HCT116 (cell line): ENCODE data around the gene KPRP. TPM values are rescaled to one million over a fixed set of nuclear protein-coding genes. Genes with fewer than 3 reads are reported as not detected.

ENCODE experiments used
- ATAC-seq: fragments of 200-7000 bp; cut with Tn5 transposase; 2 replicates; pipeline ENCODE4 v1.9.1; 2020; ENCODE audit warnings: mild to moderate bottlenecking, moderate library complexity
- BruUV-seq: library from RNA; stranded (reverse); fragments of 400-500 nt; replicated peaks from 2 replicates; lab custom pipeline; 2021; lab: Mats Ljungman, UMichigan
- CTCF ChIA-PET: fragments of 300-600 bp; sonication (Branson Sonifier 250); formaldehyde crosslinking; loops from one replicate; lab custom pipeline; 2021; ENCODE audit warnings: antibody characterized with exemption; lab: Charles Lee
- POLR2A ChIA-PET: fragments of 300-600, 350-600 bp; sonication (Branson Sonifier 250); formaldehyde crosslinking; loops from one replicate; lab custom pipeline; 2021; ENCODE audit warnings: antibody characterized with exemption; lab: Charles Lee
- RAD21 ChIA-PET, 2 experiments: fragments of 300-600 bp; sonication (Branson Sonifier 250); formaldehyde crosslinking; loops; one replicate each; lab custom pipeline; 2023; ENCODE audit warnings: low total read pairs in 2 of 2; ENCODE audit not compliant: uncharacterized antibody in 2 of 2, unreplicated experiment in 2 of 2, low non-redundant PET in 1 of 2; lab: Charles Lee
- DNase-seq: peaks from one replicate; pipeline ENCODE4 v3.0.0-alpha.2; 2010; ENCODE audit warnings: low read depth, low spot score
- H2AFZ ChIP-seq: fragments of 200-600 bp; shearing (Covaris generic), sonication (generic); 2 replicates; pipeline ENCODE4 v1.6.1; 2017; ENCODE audit warnings: low read depth, mixed run types, mixed read lengths, antibody characterized with exemption, low read length; ENCODE audit not compliant: poor library complexity, severe bottlenecking
- H3K27ac ChIP-seq: 2 replicates; pipeline ENCODE4 v1.5.1; 2012; ENCODE audit warnings: low read depth, low read length
- H3K27me3 ChIP-seq: fragments of 200-600 bp; sonication (generic); 2 replicates; pipeline ENCODE4 v1.6.1; 2016; ENCODE audit warnings: mixed run types, low read length, mixed read lengths; ENCODE audit not compliant: insufficient read depth
- H3K36me3 ChIP-seq, 2 experiments: fragments of 200-500 bp in 1 of 2; fragments of 200-600 bp in 1 of 2; sonication (Bioruptor generic) in 1 of 2; sonication (generic) in 1 of 2; 2 replicates each; pipeline versions ENCODE4 v1.5.1 to v1.6.1; 2014 to 2016; ENCODE audit warnings: low read length in 2 of 2, inconsistent platforms in 1 of 2, mixed read lengths in 1 of 2, mixed run types in 1 of 2; ENCODE audit not compliant: insufficient read depth in 2 of 2, control insufficient read depth in 1 of 2
- H3K4me1 ChIP-seq, 2 experiments: fragments of 200-600 bp in 1 of 2; sonication (generic) in 1 of 2; 2 replicates each; pipeline versions ENCODE4 v1.5.1 to v1.6.1; 2012 to 2017; ENCODE audit warnings: low read length in 2 of 2, inconsistent platforms in 1 of 2, mild to moderate bottlenecking in 1 of 2, mixed read lengths in 1 of 2, mixed run types in 1 of 2, moderate library complexity in 1 of 2; ENCODE audit not compliant: insufficient read depth in 2 of 2, control insufficient read depth in 1 of 2
- H3K4me2 ChIP-seq: fragments of 200-600 bp; sonication (generic); 2 replicates; pipeline ENCODE4 v1.6.1; 2017; ENCODE audit warnings: mixed run types, low read length, mixed read lengths
- H3K4me3 ChIP-seq, 2 experiments: fragments of 200-600 bp in 1 of 2; sonication (generic) in 1 of 2; replicated peaks in 1 of 2; 2 replicates each; pipeline ENCODE4 v1.5.1; 2011 to 2016; ENCODE audit warnings: low read length in 2 of 2, control low read depth in 1 of 2, low read depth in 1 of 2, mild to moderate bottlenecking in 1 of 2, mixed read lengths in 1 of 2, mixed run types in 1 of 2
- H3K79me2 ChIP-seq: fragments of 200-600 bp; sonication (generic); 2 replicates; pipeline ENCODE4 v1.6.1; 2017; ENCODE audit warnings: mild to moderate bottlenecking, mixed run types, low read length, moderate library complexity, mixed read lengths; ENCODE audit not compliant: insufficient read depth
- H3K9ac ChIP-seq: fragments of 200-600 bp; sonication (generic); 2 replicates; pipeline ENCODE4 v1.6.1; 2016; ENCODE audit warnings: low read length, mixed read lengths
- H3K9me2 ChIP-seq: fragments of 200-600 bp; sonication (generic), shearing (Covaris generic); 2 replicates; pipeline ENCODE4 v1.6.1; 2017; ENCODE audit warnings: mixed run types, mild to moderate bottlenecking, moderate library complexity; ENCODE audit not compliant: insufficient read depth
- H3K9me3 ChIP-seq, 2 experiments: fragments of 200-500 bp in 1 of 2; fragments of 200-600 bp in 1 of 2; sonication (Bioruptor generic) in 1 of 2; sonication (generic) in 1 of 2; 2 replicates each; pipeline ENCODE4 v1.6.1; 2014 to 2017; ENCODE audit warnings: low read length in 2 of 2, mixed read lengths in 2 of 2, inconsistent platforms in 1 of 2, low read depth in 1 of 2, mild to moderate bottlenecking in 1 of 2, mixed run types in 1 of 2, moderate library complexity in 1 of 2; ENCODE audit not compliant: control insufficient read depth in 1 of 2, insufficient read depth in 1 of 2
- H4K20me1 ChIP-seq: fragments of 200-600 bp; sonication (generic), shearing (Covaris generic); 2 replicates; pipeline ENCODE4 v1.6.1; 2017; ENCODE audit warnings: mixed run types, mild to moderate bottlenecking, moderate library complexity; ENCODE audit not compliant: insufficient read depth
- ATF3 ChIP-seq: IDR thresholded peaks from 2 replicates; pipeline ENCODE4 v1.6.1; 2012
- CEBPB ChIP-seq: IDR thresholded peaks from 2 replicates; pipeline ENCODE4 v1.6.1; 2012; ENCODE audit warnings: low read depth
- CTCF ChIP-seq, 3 experiments: fragments of 200-600 bp in 1 of 3; sonication (generic) in 1 of 3; IDR thresholded peaks in 2 of 3; conservative IDR thresholded peaks in 1 of 3; 2 replicates each; pipeline ENCODE4 v1.5.1; 2012 to 2017; ENCODE audit warnings: low read depth in 2 of 3, low read length in 2 of 3, antibody characterized with exemption in 1 of 3, borderline replicate concordance in 1 of 3, control low read depth in 1 of 3, mild to moderate bottlenecking in 1 of 3, mixed read lengths in 1 of 3, mixed run types in 1 of 3, moderate library complexity in 1 of 3; ENCODE audit not compliant: insufficient read depth in 1 of 3
- ELF1 ChIP-seq: IDR thresholded peaks from 2 replicates; pipeline ENCODE4 v1.6.1; 2012; ENCODE audit warnings: low read depth, borderline replicate concordance
- EZH2 ChIP-seq: fragments of 200-600 bp; sonication (generic); IDR thresholded peaks from 2 replicates; pipeline ENCODE4 v1.6.1; 2017; ENCODE audit warnings: antibody characterized with exemption, mixed run types
- EZH2phosphoT487 ChIP-seq: fragments of 200-600 bp; IDR thresholded peaks from 2 replicates; pipeline ENCODE4 v1.6.1; 2018; ENCODE audit warnings: antibody characterized with exemption, borderline replicate concordance
- JUND ChIP-seq: IDR thresholded peaks from 2 replicates; pipeline ENCODE4 v1.6.1; 2012
- POLR2A ChIP-seq: IDR thresholded peaks from 2 replicates; pipeline ENCODE4 v1.7.0; 2011; ENCODE audit warnings: borderline replicate concordance; ENCODE audit not compliant: insufficient read depth, insufficient read length; ENCODE audit errors: extremely low read depth
- SP1 ChIP-seq: IDR thresholded peaks from 2 replicates; pipeline ENCODE4 v1.6.1; 2012; ENCODE audit warnings: low read depth
- TCF7L2 ChIP-seq: IDR thresholded peaks from 2 replicates; pipeline ENCODE4 v1.7.0; 2011; ENCODE audit warnings: borderline replicate concordance, inconsistent platforms; ENCODE audit not compliant: insufficient read depth, insufficient read length; ENCODE audit errors: extremely low read depth
- ZBTB33 ChIP-seq: IDR thresholded peaks from 2 replicates; pipeline ENCODE4 v1.6.1; 2011; ENCODE audit warnings: mild to moderate bottlenecking, low read length, moderate library complexity; ENCODE audit not compliant: insufficient replicate concordance; ENCODE audit errors: extremely low read depth
- ZNF274 ChIP-seq: fragments of 200-500 bp; sonication (Bioruptor generic); IDR thresholded peaks from 2 replicates; pipeline ENCODE4 v1.6.1; 2014; ENCODE audit warnings: mild to moderate bottlenecking, low read depth, low read length, inconsistent platforms
- intact Hi-C: fragments of 100-400 bp; cut with micrococcal nuclease; formaldehyde crosslinking; loops from 2 replicates; pipeline ENCODE4 v1.10.0; 2022
- total RNA-seq: library from RNA; stranded (reverse); gene quantifications from one replicate; pipeline ENCODE4 v1.2.1, GENCODE V29; 2021; ENCODE audit not compliant: unreplicated experiment

The KPRP gene
- total RNA-seq, 1 experiment from 2014 or later, result not detected

- Histone ChIP-seq H3K27me3 (peaks cover 38% of the 10 kb centered on the region; the same call in 1 of the 2 replicates), H3K9me2 (no peaks in the 10 kb centered on the region), H3K9ac (no peak overlapping the region), H3K27ac (no peak overlapping the region), H2AFZ (no peak overlapping the region), H3K36me3 (no peaks in the 10 kb centered on the region), H4K20me1 (no peaks in the 10 kb centered on the region), H3K4me1 (no peaks in the 10 kb centered on the region), H3K9me3 (no peaks in the 10 kb centered on the region), H3K4me3 (no peak overlapping the region), H3K79me2 (no peaks in the 10 kb centered on the region), H3K4me2 (no peak overlapping the region)
- CTCF ChIA-PET, result no interaction called here
- ATAC-seq (no peak), DNase-seq (no peak)
- intact Hi-C loops, result no loop called here
- POLR2A ChIA-PET, result no interaction called here
- RAD21 ChIA-PET, result no interaction called here
- TF ChIP-seq ZBTB33 (no peak), ZNF274 (no peak), CTCF (IDR thresholded peaks at IDR 0.05 in 2 of 3, conservative IDR thresholded peaks at IDR 0.05 in 1 of 3; ENCODE audit: borderline replicate concordance in 1 of 3, insufficient read depth in 1 of 3, low read depth in 2 of 3, low read length in 2 of 3) (no peak), SP1 (no peak), TCF7L2 (no peak), JUND (no peak), ATF3 (no peak), ELF1 (no peak), EZH2phosphoT487 (no peak), POLR2A (no peak), CEBPB (no peak), EZH2 (no peak)
- BruUV-seq, result no TSS peak
Measured at GRCh38 chr1:152760551-152761190, 2.8 kb downstream of the KPRP start.
